HG03196 (cell line): ENCODE data around the gene FARP1.

Source experiments
- ATAC-seq: cut with Tn5 transposase; IDR thresholded peaks from one replicate; pipeline ENCODE4 v1.9.1; 2021; ENCODE audit not compliant: unreplicated experiment

The FARP1 gene

DNA sequence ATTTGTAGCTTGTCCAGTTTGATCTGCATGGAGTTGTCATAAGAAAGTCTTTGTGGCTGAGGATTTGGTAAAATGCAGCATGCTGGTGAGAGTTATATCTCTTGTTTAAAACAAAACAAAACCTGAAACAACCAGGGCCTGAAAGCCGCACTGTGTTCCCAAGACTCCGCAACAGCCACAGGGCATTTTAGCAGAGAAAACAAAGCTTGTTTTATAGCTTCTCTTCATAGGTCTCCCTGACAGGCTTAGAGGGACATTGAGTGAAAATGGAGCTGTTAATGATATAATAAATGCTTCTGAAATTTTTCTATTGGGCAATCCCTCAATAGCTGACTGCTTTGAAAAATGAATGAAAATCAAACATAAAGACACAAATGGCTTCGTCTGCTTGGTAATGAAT lies 182.8 kb downstream of the FARP1 start:
- ATAC-seq = no peak

DNA sequence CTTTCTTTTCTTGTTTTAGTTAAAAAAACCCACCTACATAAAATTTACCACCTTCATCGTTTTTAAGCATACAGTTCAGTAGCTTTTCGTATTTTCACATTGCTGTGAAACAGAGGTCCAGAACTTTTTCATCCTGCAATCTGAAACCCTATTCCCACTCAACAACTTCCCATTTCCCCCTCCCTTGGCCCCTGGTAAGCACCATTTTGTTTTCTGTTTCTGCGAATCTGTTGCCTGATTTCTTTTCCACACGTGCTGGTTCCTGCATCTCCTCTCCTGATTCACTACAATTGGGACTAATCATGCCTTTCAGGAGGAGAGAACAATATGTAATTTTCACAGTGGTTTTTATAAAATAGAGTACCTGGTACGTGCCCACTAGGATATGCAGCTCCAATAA lies 183.4 kb downstream of the FARP1 start:
- ATAC-seq = no peak

DNA sequence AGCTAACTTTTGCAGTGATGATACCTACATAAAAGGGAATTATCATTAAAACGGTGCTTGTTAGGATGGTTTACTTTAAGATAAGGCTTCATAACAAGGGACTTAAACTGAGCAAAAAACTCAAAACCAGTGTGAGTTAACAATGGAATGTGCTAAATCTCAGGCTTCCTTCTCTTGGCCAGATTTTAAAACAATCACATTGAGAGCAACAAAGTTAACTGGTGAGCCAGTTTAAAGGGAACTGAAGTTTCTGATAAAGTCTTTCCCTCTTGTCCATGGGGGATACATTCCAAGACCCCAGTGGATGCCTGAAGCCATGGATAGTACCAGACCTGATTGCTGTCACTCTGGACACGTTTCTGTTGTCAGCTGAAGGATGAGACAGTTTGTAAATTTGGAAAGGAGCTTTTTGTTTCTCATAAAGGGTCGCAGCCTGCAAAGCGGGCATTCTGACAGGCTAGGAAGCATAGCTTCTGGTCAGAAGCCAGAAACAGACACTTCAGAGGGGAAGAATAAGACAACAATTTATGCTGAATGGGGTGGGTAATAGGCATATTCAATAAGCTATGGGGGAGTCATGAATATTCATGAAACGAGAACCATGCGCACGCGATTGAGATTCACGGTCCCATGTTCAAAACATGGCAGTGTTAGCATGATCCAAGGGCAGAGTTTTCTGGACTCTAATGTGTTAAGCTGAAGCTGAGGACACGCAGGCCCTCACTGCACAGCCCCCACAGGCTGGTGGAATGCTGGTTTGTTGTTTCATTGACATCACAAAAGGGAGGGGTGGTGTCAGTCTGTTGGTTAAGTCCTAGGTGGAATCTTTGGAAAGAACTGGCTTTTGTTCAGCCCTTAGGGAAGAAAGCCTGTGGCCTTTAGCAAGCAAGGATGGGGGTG lies 184.7 kb downstream of the FARP1 start:
- ATAC-seq = no peak

DNA sequence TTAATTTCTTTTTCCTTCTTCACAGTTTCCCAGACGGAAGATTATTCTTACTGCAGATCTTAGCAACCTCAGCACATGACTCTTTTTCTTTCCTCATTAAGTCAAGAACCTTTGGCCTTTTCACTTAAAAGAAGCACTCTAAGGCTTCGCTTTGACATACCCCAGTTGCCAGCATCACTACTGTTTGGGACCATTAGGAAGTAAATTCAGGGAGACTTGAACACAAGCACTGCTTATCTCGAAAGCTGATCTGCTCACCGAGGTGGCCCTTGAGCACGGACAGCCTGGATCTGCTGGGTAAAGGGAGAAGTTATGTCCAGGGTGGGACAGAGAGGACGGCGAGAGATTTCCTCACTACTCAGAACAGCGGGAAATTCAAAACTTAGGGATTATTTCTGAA lies 185.6 kb downstream of the FARP1 start:
- no peak for ATAC-seq

DNA sequence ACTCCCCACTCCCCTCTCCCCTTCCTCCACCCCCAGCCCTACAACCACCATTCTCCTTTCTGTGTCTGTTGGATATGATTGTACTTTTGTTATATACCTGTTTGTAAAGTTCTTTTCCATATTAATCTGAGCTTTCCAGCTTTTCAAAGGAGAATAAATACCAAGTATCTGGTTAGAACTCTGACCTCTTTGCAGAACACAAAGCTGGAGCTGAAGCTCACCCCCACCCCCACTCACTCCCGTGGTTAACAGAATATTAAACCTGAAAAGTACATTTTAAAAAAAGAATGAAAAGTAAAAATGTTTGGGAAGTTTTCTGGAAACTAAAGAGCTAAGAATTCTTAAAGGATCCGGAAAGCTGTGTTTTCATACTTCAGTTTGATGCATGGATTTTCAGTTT lies 189.3 kb downstream of the FARP1 start:
- ATAC-seq = no peak

DNA sequence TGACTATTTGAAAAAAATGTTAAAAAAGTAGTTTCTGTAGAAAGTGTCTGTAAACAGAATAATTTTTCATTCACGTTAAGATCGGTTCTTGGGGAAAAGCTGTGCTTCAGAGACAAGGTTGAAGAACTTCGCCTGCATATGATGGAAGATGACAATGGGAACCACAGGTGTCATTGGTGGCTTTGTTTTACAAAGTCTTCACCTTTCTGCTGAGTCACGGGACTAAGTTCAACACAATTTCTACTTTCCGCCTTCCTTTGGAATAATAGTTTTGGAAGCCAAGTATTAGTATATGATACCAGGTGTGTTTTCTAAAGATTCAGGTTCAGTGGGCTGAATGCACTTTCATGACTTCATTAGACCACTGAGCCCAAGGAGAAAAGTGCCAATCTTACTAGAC lies 189.8 kb downstream of the FARP1 start:
- ATAC-seq = no peak

DNA sequence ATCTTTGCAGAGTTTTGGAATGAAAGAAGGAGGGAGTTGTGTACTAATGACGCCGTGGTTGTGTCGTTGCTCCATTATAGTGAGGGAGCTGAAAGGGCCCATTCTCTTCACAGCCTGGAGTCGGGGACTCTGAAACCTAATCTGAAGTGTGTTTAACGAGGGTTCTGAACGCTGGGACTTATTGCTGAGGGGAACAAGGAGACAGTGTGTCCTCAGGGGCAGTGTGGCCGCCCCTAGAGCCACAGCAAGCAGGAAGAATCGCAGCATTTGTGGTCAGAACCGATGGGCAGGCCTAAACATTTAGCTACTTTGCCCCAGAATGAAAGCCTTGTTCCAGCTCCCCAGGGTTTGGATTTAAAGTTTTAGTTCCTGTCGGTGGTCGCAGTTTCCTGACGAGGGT lies 190.6 kb downstream of the FARP1 start:
- ATAC-seq = no peak

DNA sequence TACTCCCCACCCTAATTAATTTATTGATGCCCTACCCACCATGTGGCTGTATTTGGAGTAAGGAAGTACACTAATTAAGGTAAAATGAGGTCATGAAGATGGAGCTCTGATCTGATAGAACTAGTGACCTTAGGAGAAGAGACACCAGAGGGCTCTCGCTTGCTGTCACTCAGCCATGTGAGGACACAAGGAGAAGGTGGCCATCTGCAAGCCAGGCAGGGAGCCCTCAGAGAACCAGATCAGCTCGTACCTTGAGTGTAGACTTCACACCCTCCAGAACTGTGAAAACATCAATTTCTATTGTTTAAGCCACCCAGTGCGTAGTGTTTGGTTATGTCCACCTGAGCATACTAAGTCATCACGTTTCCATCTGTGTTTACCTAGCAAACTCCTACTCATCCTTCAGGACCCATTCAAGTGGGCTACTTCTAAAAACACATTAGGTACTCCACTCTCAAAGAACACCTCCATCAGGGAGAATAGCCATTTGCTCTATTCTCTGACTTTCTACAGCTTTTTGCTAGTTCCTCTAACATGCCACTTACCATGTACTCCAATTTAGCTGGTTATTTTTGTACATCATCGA lies 191.8 kb downstream of the FARP1 start:
- no peak for ATAC-seq

DNA sequence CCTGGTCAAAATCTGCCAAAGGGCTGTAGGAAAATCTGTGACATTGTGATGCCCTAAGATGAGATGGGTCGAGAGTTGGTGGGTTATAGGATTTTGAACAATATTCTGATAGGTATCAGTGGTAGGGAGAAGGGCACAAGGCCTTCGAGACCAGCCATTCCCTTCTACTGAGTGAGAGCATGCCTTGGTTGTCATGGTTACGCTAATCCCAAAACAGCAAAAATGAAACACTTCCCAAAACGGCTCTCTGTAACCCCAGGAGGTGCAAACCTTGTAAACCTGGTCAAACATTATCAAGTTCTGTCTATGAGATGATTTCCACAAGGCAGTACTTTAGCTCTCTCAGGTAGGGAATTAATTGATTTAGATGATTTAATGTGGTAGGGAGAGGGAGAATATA lies 192.8 kb downstream of the FARP1 start:
- ATAC-seq = no peak

DNA sequence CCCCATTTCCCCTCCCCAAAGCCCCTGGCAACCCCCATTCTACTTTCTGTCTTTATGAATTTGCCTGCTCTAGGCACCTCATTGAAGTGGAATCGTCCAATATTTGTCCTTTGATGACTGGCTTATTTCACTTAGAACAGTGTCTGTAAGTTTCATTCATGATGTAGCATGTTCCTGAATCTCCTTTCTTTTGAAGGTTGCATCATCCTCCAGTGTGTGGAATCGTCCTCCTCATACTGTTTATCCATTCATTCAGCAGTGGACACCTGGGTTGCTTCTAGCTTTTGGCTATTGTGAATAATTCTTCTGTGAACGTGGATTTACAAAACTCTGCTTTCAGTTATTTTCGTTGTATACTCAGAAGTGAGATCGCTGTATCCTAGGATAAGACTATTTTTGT lies 195.4 kb downstream of the FARP1 start:
- no peak for ATAC-seq

DNA sequence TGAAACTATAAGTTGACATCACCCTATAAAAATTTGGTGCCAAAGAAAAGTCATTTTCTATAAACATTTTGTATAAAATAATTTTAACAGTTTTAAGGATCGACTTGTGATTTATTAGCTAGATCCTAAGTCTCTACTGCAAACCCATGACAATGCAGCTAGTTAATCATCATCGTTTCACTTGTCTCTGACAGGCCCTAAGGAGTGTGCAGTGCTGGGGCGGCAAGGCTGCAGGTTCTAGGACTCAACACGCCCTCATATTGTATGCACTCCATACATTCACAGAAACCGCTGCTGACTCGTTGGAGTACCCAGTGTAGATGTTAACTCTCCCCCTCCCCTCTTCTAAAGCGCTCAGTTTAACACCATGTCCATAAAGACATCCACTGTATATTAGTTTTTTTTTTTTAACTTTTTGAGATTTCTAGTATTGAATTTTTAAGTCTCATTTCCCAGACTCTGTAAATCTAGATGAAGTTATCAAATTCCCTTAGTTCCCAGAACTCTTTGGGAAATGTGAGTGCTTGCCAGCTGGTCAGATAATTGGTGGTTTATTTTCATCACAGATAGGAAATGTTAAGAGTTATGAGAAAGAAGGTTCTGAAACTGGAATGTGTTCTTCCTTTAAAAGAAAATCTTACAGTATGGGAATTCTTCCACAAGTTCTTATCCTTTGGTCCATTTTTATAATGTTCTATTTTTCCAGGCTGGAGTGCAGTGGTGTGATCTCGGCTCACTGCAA lies 197.0 kb downstream of the FARP1 start:
- ATAC-seq = no peak

DNA sequence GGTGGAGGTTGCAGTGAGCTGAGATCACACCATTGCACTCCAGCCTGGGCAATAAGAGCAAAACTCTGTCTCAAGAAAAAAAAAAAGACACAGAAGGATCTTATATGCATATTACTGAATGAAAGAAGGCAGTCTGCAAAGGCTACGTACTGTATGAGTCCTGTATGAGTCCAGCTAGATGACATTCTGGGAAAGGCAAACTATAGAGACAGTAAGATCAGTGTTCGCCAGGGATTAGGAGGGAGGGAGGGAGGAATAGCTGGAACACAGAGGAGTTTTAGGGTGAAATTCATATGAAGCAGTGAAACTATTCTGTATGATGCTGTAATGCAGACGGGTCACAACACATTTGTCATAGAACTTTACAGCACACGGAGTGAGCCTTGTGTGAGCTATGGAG lies 200.1 kb downstream of the FARP1 start:
- ATAC-seq = no peak

DNA sequence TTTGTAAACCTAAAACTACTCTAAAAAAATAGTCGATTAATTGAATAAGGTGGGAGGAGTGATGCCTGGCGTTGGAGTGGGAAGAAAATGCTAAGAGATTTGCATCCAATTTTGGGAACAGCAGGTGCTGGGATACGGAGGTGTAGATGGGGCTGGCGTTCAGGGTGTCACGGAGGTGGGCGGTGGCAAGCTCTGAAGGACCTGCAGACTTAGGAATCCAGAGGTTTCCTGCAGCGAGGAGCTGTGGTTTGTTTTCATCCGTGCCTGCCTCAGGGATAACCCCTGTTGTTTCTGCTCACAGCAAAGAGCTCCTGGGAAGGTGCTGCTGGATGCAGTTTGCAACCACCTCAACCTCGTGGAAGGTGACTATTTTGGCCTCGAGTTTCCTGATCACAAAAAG lies 200.6 kb downstream of the FARP1 start:
- no peak for ATAC-seq

DNA sequence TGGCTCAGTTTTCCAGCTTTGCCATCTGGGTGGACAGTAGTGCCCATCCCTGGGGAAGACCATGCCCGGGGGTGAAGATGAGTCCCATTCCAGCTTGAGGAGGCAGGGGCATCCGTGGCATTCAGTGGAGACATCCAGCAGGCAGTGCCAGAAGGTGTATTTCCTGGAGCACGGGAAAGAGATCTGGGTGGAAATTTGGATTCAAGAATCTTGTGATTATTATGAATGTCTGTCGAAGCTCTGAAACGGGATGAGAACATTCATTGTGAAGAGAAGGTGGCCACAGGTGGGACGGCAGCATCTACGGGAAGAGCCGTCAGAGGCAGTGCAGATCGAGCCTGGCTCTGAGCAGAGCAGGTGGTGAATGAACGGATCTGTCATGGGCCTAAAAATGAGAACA lies 201.5 kb downstream of the FARP1 start:
- no peak for ATAC-seq

DNA sequence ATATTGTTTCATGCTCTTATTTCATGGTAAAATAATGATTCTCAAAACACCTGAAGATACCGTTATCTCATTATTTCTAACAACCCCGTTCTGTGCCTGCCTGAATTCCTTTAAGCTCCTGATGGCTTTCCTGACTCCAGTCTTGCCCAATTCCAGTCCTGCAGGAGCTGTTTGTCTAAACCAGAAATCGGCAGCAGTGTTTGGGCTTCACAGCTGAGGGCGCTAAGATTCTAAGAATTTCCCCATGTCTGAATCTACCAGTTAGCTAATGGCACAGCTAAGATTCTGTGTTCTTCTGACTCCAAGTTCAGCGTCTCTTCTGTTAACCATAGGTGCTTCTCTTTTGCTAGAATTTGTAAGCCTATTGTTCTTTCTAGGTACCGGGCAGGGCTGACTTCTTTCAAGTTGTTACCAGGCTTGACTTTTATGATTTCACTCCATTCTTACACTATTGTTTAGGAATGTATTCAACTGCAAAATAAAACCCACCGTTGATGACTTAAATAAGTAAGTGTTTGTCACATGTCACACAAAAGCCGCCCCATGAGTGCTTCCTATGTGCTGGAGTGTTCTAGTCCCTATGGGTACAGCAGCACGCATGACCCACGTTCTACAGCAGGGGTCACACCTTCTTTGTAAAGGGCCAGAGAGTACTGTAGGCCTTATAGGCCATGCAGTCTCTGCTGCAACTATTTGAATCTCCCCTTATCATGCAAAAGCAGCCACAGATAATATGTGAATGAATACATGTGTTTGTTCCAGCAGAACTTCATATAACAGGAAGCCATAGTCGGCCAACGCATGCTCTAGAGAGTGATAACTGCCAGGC lies 202.4 kb downstream of the FARP1 start:
- no peak for ATAC-seq

DNA sequence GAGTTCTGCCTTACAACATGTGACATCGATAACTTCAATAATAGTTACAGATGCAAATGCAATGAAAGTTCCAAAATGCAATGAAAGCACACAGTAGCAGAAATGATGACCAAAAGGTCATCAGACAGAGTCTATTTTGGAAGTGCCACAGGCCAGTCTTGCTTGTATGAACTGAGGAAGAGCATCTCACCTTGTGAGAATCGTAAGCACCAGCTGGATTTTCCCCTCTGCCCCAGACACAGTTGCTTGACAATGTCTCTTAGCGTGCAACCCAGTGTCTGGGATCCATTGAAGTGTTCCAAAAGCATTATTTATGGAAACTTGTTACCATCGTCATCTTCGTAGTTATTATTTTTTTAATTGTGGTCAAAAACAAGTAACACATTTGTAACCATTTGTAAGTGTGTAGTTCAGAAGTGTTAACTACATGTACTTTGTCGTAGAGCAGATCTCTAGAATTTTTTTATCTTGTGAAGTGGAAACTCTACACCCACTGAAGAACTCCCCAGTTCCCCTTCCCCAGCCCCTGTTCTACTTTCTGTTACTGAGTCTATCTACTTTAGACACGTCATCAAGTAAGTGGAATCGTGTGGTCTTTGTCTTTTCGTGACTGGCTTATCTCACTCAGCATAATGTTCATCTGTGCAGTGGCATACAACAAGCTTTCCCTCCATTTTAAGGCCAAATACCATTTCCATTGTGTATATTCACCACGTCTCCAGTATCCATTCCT lies 204.2 kb downstream of the FARP1 start:
- no peak for ATAC-seq

DNA sequence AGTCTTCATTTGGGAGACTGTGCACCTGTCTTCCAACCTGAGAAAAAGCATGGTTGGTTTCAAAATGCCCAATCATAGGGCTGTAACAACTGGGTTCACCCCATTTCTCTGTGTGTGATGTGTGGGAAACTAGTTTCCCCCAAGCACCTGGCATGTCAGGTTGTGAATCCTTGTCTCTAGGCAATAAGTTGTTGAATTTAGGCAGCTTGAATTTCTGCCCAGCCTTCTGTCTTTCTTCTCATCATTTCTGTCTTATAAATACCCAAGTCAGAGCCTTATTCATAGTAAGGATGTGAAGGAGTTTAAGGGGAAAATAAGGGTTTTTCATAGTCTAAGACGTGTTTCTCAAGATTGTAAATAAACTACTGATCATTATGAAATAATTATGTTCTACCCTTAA lies 204.9 kb downstream of the FARP1 start:
- no peak for ATAC-seq

DNA sequence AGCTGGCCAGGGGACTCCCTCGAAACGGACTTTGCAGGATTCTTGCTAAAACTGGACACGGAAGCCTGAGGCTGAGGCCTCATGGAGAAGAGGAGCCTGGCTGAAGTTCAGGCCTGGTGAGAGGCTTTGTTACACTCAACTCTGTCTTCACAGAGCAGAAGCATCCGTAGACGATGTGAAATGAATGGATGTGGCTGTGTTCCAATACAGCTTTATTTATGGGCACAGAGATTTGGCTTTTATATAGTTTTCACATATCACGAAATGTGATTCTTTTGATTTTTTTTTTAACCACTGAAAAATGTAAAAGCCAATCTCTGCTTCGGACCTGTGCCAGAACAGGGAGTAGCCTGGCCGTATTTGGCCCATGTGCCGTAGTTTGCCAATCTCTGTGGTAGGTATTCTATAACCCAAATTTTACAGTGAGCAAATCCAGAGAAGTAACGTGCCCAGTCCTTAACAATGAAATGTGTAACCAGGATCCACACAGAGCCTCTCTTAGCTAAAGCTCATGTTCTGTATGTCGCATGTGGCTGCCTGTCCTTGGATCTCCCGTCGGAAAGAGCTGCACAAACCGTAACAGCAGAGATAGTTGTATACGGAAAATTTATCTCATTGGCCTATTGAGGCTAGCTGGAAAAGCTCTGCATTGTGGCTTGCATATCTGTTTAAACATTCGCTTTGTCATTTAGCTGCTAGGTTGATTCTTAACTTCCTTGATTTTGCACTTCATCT lies 205.7 kb downstream of the FARP1 start:
- no peak for ATAC-seq

DNA sequence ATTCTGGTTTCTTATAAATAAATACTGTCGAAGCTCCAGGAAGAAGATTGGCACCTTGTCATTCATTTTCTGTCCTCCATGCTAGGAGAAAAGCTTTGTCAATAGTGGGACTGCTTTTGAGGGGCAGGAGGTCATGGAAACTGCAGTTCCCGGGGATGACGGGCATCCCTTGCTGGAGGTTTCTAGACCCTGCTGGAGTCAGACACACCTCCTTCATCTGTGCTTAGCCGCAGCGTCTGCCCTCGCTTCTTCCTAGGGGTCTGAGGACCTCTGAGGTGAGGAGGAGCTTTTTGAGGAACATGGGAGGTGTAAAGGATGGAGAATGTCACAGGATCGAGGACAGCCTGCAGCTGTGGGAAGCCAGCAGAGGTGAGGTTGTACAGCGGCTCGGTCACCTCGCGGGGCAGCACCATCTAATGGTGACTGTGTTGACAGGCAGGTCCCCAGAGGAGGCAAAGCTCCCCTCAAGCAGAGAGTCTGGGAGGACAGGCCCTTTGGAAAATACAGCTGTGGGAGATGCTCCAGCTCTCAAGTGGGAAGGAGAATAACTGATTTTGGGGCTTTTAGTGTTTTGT lies 206.9 kb downstream of the FARP1 start:
- no peak for ATAC-seq
